CD4-positive, alpha-beta T cell treated with Interleukin-6 at 100 ng/mL for 8 hours (primary cell): Measurements from ENCODE around the gene MAP3K19.
"Not testable (repeated sequence)": the region's sequence is repeated elsewhere in the genome, so short reads cannot be mapped to it uniquely, and the experiment has no call there.

Source experiments
- DNase-seq: peaks from one replicate; pipeline ENCODE4 v3.0.0-alpha.2; 2020; ENCODE audit warnings: mixed read lengths, low spot score

Gene MAP3K19

GRCh38 chr2:134985061-134985460 lies 62.2 kb downstream of the MAP3K19 start:
- DNase-seq: no peak

DNA sequence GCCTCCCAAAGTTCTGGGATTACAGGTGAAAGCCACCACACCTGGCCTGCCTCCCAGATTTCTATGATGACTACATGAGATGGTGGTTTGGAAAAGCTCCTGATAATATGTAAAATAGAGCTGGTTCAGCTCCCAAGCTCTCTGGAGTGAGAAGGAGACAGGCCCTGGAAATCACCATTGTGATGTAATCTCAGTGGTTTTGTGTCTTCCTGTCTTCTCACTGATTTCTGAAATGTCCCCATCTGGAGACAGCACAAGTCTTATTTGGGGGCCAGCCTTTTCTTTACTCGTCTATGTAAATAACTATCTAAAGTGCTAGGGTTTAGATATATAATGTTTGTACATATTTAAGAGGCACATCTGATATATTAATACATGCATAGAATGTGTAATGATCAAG lies 64.6 kb downstream of the MAP3K19 start:
- DNase-seq: no peak

- no peak for DNase-seq
These were observed 66.6 kb downstream of the MAP3K19 start for GRCh38 chr2:134980639-134981038.

- no peak for DNase-seq
These were observed 68.0 kb downstream of the MAP3K19 start for GRCh38 chr2:134979221-134979620.

DNA sequence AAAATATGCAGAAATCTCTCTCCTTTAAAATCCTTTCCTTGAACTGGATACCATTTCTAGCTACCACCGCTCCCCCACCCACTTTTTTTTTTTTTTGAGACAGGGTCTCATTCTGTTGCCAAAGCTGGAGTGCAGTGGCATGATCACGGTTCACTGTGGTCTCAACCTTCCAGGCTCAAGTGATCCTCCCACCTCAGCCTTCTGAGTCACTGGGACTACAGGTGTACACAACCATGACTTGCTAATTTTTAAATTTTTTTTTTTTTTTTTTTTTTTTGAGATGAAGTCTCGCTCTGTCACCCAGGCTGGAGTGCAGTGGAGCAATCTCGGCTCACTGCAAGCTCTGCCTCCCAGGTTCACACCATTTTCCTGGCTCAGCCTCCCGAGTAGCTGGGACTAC lies 70.1 kb downstream of the MAP3K19 start:
- not testable (repeated sequence) for DNase-seq

- DNase-seq: no peak
These were observed 71.1 kb downstream of the MAP3K19 start for GRCh38 chr2:134976074-134976702.

DNA sequence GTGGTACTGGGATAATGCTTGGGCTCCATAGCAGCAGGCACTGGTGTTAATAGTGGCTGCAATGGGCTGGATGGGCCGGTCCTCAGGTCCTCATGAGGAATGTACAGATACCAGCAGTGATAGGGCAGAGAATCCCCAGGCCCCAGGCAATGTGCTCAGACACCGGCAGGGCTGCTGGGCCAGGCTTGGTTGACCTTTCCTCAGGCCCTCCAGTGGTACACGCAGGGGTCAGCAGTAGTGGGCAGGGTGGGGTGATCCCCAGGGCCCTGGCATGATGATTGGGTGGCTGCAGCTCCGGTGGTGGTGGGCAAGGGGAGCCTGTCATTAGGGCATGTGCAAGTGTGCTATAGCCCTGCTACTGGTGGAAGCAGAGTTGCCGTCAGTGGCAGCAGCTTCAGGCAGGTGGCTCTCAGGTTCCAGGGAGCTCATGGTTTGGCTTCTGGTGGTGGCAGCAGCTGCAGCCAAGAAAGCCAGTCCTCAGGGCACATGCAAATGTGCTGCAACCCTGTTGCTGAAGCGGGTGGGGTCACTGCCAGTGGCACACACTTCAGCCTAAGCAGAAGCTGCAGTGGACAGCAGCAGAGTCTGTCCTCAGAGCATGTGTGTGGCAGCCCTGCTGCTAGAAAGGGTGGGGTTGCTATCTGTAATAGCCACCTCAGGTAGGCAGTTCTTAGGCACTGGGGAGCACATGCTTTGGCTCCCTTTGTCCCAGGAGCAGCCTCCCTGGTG lies 71.8 kb downstream of the MAP3K19 start:
- DNase-seq: no peak

DNA sequence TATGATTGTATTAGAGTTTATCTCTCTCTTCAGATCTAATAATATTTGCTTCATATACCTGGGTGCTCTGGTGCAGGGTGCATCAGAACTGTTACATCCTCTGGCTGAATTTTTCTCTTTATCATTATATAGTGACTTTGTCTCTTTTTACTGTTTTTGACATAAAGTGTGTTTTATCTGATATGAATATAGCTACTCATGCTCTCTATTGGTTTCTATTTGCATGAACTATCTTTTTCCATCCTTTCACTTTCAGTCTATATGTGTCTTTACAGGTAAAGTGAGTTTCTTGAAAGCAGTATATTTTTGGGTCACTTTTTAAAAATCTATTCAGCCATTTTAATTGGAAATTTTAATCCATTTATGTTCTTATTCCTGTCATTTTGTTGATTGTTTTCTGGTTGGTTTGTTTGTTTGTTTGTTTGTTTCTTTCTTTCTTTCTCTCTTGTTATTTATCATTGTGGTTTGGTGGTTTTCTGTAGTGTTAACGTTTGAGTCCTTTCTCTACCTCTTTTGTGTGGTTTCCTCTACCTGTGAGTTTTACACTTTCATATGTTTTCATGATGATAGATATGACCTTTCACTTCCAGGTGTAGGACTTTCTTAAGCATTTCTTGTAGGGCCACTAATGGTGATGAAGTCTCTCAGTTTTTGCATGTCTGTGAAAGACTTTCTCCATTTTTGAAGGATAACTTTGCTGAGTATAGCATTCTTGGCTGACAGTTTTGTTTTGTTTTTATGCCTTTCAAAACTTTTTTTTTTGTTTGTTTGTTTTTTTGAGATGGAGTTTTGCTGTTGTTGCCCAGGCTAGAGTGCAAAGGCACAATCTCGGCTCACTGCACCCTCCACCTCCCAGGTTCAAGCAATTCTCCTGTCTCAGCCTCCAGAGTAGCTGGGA lies 73.8 kb downstream of the MAP3K19 start:
- no peak for DNase-seq

GRCh38 chr2:134967166-134967565 lies 80.1 kb downstream of the MAP3K19 start:
- not testable (repeated sequence) for DNase-seq

DNA sequence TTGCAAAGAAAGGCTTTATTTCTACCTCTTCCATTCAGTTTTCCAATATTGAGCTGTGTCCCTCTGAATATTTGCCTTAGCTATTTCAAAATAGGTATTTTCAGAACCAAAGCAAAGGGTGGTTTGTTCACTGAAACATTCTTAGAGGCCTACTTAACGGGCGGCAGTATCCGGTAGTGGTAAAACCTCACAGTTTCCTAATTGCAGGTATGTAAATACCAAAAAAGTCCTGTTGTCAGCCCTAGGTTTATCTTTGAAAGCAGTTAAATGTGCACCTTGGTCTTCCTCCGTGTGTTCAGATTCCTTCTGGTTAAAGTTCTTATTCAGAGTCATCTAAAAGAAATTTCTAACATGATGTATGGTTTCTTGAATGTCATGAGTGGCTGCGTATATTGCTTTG lies 89.8 kb downstream of the MAP3K19 start:
- DNase-seq: no peak

- DNase-seq: no peak
These were observed 91.5 kb downstream of the MAP3K19 start for GRCh38 chr2:134955744-134956143.

GRCh38 chr2:134954065-134954464 lies 93.2 kb downstream of the MAP3K19 start:
- DNase-seq: no peak

GRCh38 chr2:134952608-134953007 lies 94.6 kb downstream of the MAP3K19 start:
- no peak for DNase-seq

GRCh38 chr2:134950886-134951285 lies 96.4 kb downstream of the MAP3K19 start:
- no peak for DNase-seq

DNA sequence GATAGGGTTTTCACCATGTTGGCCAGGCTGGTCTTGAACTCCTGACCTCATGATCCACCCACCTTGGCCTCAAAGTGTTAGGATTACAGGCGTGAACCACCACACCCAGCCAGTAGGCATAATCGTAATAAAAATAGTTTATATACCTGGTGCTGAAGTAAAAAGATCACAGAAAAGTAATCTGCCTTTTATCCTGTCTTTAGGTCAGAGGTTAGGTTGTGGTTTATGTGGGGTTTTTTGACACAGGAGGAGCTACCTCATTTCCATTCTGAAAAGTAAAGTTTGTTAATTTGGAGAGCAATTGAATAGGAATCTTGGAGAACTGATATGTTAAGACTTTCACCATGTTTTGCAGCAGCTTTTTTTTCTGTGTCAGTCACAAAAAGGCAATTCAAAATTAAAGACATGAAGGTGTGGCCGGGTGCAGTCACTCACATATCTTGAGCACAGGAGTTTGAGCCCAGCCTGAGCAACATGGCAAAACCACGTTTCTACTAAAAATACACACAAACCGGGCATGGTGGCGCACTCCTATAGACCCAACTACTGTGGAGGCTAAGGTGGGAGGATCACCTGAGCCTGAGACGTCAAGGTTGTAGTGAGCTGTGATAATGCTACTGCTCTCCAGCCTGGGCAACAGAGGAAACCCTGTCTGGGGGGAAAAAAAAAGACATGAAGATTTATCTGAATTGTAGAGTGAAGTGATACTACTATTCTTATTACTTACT lies 97.1 kb downstream of the MAP3K19 start:
- no peak for DNase-seq

GRCh38 chr2:134946073-134946472 lies 101.2 kb downstream of the MAP3K19 start:
- DNase-seq: no peak

- DNase-seq: no peak
These were observed 102.3 kb downstream of the MAP3K19 start for GRCh38 chr2:134944975-134945374.

DNA sequence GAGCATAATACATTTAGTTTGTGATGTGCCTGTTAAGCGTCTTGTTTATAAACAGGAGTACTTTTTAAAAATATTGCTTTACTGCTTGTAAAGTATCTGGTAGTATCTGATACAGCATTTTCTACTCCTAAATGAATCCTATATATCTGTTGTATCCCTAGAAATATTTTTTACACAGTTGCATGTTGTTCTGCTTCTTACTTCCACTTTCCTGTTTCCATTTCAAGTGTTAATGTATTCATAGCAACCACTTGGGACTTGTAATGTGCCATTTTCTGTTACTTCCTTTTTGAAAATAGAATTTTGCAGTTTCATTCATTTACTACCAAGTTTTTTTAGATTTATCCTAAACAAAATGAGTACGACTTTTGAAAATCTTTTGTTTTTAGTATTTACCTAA lies 103.7 kb downstream of the MAP3K19 start:
- no peak for DNase-seq

DNA sequence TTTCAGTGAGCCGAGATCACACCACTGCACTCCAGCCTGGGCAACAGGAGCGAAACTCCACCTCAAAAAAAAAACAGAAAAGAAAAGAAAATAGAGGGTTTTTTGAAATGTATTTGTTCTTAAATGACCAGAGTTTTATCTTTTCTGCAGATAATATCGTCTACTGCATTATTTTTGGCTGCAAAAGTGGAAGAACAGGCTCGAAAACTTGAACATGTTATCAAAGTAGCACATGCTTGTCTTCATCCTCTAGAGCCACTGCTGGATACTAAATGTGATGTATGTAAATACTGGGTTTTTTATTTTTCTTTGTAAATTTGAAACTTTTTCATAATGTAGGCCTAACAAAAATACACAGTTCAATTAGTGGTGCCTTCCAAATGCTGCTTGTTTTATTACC lies 110.6 kb downstream of the MAP3K19 start:
- no peak for DNase-seq

GRCh38 chr2:134934641-134935040 lies 112.6 kb downstream of the MAP3K19 start:
- no peak for DNase-seq

DNA sequence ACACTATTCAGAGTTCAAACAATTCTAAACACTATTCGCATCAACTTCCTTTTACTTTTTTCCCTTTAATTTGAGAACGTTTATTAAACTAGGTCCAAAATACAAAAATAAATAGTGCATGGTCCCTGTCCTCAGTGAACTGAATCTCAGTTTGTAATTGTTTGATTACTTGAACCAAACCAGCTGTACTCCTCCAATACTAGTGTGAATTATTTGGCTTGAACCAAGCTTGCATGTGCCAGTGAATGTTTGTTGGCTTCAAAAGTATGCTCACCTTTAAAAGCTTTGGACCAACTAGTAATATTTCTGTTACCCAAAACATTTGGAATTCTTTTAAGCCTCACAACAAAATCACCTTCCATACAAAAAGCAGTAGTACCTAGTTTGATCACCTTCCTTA lies 113.1 kb downstream of the MAP3K19 start:
- DNase-seq: no peak

DNA sequence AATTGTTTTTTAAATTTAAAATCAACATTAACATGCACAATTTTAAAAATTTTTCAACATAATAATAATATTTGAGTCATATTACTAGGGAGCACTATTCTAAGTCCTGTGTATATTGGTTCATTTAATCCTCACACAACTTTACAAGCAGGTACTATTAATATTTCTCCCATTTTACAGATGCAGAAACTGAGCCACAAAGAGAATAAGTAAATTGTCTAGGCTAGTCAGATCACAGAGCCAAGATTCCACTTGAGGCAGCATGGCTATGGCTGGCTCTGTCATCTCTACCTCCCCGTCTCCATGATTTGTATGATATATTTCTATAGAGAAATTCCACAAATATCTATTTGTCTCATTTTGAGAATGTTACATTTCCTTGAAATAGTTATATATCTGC lies 113.5 kb downstream of the MAP3K19 start:
- no peak for DNase-seq
